HG03460 (cell line): Measurements from ENCODE around the gene RHPN2.
A peak's percentile ranks its signal among the peaks of the same experiment; 100 is the strongest.

Experiments
- ATAC-seq: cut with Tn5 transposase; IDR thresholded peaks from one replicate; pipeline ENCODE4 v1.9.1; 2021; ENCODE audit not compliant: unreplicated experiment

The RHPN2 gene

DNA sequence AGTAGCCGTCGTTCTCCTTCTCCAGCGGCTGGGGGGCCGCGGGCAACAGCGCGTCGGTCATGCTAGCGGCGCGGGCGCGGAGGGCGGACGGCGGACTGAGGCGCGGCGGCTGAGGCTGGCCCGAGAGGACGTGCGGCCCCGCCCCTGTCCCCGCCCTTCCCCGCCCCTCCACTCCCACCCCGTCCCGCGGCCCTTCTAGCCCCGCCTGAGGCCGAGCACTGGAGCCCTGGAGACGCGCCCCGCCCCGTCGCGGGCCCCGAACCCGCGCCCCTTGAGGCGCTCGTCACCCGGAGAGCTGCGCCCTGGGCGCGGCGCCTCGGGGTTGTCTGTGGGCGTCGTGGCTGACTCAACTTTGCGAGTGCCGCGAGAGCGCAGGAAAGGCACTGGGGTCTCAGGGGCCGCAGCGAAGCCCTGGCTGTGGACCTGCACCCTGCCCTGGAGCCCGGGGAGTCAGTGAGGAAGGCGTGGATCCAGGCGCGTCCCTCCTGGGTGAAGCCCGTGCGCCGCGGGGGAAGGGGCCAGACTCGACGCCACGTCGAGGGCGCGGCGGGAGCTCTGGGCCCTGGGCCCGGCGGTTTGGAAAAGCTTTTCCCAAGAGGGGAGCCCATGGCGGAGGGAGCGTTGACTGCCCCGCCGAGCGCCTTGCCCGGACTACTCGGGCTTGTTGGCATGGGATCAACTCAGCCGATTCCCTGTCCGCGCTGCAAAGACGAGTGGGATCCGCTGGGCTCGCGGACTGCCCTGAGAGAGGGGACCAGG, at the start of gene RHPN2:
Gene RHPN2 (minus strand): TSS at position 97 of the 759 bp plus-strand sequence. CDS start 36 bp downstream, at position 61.
- peak; percentile 70 for ATAC-seq

DNA sequence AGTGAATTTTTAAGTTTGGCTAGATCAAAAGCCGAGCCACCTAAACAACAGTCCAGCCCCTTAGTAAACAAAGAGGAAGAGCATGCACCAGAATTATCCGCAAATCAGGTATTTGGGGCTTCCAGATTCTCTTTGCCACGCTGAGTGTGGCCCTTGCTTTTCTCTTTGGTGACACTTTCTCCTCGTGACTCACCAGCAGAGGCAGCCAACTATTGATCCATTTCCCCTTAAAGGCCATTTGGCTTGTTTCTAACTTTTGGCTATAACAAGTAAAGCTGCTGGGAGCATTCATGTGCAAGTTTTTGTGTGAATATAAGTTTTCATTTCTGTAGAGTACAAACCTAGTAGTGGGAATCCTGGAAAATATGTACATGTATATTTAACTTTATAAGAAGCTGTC, 49.6 kb upstream of the RHPN2 start:
- ATAC-seq = no peak

DNA sequence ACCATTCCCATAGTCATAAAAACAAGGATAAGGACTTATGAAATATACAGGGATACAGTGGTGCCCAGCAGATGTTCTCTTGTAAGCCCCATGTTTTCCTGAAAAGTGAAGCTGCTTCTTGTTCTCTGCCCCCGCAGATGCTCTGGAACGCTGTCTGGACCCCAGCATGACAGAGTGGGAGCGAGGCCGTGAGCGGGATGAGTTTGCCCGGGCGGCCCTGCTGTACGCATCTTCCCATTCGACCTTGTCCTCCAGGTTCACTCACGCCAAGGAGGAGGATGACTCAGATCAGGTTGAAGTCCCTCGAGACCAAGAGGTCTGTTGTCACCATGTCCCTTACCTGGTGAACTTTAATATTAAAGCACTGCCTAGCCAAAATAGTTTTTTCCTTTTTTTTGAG, 46.9 kb upstream of the RHPN2 start:
- ATAC-seq = no peak

GRCh38 chr19:33110137-33110910, 45.6 kb upstream of the RHPN2 start:
- no peak for ATAC-seq

DNA sequence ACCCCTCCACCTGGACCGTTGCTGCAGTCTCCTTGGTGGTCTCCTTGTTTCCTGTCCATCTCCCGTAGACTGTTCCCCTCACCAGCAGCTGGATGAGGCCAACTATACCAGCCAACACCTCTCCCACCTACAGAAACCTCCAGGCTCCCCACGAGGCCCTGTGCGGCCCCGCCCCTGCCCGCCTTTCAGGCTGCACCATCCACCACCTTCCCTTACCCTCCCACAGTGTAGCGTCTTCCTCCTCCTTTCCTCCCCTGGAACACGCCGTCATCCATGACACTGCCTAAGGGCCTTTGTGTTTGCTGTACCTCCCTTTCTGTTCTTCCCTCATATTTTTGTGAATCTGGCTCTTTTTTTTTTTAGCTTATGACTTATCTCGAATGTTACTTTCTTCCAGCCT, 43.5 kb upstream of the RHPN2 start:
- ATAC-seq = no peak

- no peak for ATAC-seq
Measured at GRCh38 chr19:33102893-33103292, 38.2 kb upstream of the RHPN2 start.

GRCh38 chr19:33100894-33101644, 36.4 kb upstream of the RHPN2 start:
- ATAC-seq = no peak

DNA sequence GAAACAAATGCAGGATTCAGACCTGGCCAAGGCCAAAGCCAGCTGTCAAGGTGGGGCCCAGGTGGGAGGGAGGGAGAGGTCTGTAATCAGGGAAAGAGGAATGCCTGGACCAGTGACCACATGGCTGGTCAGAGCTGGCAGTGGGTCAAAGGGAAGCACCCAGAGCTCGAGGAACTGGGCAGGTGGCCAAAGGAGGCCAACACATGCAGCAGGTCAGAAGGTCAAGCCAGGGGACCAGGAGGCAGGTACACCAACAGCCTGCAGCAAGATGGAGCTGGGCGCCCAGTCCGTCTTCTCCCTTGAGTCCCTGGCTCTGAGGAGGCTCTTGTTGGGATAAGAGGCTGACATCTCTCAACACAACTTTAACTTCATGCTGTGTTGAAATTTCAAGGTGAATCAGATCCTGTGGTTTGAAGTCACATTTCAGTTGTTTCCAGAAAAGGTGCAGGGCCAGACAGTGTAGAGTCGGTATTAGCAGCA, 33.4 kb upstream of the RHPN2 start:
- no peak for ATAC-seq

DNA sequence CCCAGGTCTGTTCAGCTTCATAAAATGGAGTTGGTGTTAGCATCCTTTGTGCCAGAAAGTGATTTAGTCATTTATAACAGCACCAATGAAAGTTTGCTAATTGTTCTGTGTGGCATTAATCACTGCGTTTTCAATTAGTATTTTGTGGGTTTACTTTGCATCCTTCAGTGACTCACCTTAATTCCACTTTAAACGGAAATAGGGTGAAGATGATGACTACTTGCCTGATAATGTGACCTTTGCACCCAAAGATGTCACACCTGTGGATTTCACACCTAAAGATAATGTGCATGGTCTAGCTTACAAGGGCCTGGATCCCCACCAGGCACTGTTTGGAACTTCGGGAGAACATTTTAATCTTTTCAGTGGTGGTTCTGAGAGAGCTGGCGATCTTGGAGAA, 31.3 kb upstream of the RHPN2 start:
- ATAC-seq = no peak

GRCh38 chr19:33094436-33095067, 29.9 kb upstream of the RHPN2 start:
- no peak for ATAC-seq

DNA sequence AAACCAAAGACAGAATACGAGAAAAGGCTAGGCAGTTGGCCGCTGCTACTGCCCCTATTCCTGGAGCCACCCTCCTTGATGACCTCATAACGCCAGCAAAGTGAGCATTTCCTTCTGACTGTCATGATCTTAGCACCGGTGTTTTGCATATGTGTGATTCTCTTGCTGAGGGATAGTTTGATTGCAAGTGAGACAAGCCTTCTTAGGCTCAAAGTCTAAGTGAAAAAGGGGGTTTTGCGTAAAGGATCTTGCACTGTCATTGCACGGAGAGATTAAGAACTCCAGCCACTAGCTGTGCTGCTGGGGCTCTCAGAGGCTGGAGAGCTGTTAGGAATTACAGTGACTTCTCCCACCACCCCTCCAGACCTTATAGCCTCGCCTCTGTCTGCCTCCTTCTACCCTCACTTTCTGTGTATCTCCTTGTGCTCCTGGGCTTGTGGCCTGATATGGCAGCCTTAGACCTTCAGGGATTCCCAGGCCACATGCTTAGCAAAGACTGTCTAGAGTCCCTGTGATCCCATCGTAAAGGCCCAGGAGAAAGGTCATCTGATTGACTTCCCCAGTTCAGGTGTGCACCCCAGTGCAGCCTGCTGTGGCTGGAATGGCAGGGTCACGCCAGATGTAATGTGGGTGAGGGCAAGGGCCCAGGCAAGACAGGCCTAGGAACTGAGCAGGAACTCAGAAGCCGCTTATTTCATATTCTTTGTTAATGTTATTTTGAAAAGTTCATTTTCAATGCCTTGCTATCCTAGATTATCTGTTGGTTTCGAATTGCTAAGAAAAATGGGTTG, 28.9 kb upstream of the RHPN2 start:
- ATAC-seq = no peak

DNA sequence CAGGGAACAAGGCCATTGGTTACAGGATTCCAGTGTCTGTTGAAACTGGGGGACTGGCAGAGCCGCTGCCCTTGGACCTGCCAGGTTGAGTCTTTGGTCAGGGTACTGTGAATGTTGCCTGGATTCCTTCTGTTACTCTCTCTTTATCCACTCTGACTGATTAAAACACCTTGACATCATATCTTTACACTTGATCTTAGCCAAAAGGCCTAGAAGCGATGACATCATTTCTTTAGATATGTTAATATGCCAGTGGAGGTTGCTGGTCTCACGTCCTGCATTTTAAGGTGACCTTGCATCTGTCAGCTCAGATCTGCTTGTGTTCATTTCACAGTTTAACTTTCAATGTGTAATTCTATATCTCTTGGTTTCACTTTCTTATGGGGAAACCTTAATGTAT, 25.5 kb upstream of the RHPN2 start:
- ATAC-seq = no peak

- no peak for ATAC-seq
Measured at GRCh38 chr19:33089010-33089409, 24.3 kb upstream of the RHPN2 start.

DNA sequence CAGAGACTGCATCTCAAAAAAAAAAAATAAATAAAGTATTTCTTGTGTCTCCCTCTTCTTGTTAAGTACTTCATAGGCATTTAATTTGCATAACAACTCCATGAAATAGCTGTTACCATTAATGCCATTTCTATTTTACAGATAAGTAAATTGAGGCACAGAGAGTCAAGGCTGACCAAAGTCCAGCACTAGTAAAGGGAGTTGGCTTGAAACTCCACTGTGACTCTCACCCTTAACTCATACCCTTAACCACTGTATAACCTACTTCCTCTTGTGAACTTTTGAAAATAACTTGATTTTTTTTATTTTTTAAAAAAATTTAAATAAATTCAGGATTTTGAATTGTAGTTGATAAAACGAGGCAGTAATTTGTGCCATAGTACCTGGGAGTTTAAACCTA, 22.3 kb upstream of the RHPN2 start:
- no peak for ATAC-seq

DNA sequence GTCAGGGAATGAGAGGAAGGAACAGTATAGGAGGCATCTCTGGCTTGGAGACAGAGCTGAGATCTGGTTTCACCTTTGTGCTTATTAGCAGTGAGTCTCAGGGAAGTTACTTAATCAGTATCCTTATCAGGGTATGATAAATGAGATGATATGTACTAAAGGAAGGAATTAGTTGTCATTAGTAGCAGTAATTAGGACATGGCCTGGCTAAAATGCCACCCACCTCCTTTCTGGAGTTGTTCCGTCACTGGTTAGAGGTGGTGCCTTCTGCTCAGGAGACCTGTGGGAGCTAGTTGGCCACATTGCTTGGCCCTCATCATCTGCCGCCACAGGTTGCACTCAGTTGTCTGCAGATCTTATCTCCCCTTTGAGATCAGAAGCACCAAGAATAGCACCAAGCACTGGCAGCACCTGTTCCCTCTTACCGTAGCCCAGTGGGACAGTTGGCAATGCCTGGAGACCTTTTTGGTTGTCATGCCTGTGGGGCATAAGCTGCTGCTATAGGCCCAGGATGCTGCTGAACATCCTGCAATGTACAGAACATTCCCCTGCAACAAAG, 21.0 kb upstream of the RHPN2 start:
- no peak for ATAC-seq

DNA sequence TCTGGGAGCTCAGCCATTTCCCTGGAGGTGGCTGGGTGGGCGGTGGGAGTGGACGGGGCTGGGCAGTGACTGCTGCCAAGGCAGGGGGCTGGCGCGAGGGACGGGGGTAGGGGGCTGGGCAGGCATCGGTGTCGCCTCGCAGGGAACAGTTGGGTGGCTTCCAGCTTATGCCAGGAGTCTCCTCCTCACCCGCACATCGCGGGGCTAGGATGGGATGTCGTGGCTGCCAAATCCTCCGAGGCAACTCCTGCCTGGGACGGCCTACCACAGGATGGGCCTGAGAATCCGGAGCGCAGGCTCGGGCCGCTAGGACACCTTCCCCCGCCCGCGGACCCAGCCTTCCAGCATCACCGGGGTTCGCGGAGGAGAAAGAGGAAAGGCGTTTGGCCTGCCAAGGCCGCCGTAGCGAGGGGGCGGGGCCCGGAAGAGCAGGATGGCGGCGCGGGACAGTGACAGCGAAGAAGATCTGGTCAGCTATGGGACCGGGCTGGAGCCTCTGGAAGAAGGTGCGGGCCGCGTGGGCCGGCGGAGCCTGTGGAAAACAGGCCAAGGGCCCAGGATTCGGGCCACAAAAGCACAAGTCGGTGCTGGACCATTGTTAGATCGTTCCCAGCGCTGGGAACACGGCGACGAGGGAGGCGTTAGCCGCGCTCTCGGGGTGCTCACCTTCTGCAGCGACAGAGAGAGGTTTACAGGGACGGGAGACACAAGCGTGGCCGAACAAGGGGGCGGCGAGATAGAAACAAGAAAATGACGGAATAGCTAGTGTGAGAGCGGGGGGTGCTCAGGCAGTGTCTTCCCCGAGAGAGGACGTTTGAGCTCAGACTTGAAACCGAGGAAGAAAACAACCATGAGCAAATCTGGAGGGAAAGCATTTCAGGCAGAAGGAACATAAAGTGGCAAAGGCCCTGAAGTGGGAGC, 16.3 kb upstream of the RHPN2 start, which contains the start of gene GPATCH1:
Gene GPATCH1 (plus strand): TSS at position 421 of the 921 bp plus-strand sequence. CDS start 13 bp downstream, at position 434.
- ATAC-seq = peak; percentile 80

DNA sequence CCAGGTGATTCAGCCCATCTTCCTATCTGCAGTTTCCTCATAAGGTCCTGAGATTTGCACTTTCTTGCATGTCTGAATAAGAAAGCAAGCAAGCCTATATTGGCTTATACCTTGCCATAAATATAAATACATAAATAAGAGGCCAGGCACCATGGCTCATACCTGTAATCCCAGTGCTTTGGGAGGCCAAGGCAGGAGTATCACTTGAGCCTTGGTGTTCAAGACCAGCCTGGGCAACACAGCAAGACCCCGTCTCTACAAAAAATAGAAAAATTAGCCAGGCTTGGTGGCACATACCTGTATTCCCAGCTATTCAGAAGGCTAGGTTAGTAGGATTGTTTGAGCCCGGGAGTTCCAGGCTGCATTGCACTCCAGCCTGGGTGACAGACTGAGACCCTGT, 10.8 kb upstream of the RHPN2 start:
- no peak for ATAC-seq

- no peak for ATAC-seq
Measured at GRCh38 chr19:33071887-33072286, 7.2 kb upstream of the RHPN2 start.

DNA sequence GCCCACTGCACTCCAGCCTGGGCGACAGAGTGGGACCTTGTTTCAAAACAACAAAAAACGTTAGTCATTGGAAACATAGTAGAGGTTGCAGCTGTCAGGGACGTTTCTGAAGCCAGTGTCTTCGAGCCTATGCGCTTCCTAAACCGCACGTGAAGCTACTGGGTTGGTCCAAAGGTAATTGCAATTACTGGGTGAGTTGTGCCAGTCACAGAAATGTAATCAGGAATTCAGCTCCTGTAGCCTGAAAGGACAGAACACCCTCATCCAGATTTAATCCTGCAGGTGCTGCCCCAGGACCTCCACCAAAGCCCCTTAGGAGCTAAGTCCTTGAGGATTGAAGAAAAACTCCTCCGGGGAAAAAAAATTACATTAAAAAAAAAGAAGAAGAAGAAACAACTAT, 2.4 kb upstream of the RHPN2 start:
- no peak for ATAC-seq
